DMS53 (cell line): ENCODE data around the gene AMBRA1.
"Not testable (repeated sequence)": the region's sequence is repeated elsewhere in the genome, so short reads cannot be mapped to it uniquely, and the experiment has no call there.

Source experiments
- DNase-seq: peaks from one replicate; lab custom pipeline; 2025; lab: John Stamatoyannopoulos, UW

The AMBRA1 gene

DNA sequence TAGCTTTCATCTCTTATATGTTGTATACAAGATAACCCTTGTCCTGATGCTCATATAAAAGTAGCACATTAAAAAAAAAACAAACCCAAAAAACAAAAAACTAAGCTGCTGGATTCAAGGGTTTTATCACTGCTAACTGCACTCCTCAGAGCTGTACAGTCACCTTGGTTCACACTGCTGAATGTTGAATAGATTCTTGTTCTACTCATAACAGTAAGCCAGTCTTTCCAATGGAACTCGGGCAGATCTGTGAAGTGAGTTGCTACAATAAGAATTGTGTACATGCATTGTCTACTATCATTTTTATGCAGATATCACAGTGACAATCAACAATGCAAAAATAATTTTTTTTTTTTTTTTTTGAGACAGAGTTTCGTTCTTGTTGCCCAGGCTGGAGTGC, 18.5 kb upstream of the AMBRA1 start:
- DNase-seq, result no peak

DNA sequence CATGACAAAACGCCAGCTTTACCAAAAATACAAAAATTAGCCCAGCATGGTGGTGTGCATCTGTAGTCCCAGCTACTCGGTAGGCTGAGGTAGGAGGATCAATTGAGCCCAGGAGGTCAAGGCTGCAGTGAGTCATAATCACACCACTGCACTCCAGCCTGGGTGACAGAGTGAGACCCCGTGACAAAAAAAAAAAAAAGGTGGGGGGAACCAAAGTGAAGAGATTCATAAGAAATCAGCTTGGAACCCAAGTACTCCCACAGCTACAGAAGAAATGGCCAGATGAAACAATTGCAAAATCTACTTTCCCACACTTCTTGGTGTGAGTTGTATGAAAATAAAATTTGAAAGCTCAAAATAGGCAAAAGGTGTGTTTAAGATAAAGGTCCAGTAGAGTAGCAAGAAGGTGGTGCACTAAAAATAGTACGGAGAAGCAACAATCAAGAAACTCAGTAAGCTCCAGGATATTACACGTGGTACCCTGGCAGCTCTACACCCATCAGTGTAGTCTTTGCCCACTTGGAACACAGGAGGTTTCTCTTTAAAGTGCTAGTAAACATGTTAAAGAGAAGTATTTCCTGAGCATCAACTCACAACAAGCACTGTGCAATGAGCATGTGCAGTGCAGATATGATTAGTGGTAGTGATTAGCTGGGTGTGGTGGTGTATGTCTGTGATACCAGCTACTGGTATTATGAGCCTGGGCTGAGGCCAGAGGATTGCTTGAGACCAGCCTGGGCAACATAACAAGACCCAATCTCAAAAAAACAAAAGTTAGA, 17.9 kb upstream of the AMBRA1 start:
- no peak for DNase-seq

DNA sequence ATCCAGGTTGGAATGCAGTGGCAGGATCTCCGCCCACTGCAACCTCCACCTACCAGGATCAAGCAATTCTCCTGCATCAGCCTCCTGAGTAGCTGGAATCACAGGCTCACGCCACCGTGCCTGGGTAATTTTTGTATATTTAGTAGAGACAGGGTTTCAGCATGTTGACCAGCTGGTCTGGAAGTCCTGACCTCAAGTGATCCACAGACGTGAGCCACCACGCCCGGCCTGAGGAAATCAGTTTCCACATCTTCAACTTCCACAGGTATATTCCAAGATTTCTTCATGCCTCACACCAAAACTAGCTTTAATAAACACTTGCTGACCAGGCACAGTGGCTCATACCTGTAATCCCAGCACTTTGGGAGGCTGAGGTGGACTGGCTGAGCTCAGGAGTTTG, 15.6 kb upstream of the AMBRA1 start:
- no peak for DNase-seq

DNA sequence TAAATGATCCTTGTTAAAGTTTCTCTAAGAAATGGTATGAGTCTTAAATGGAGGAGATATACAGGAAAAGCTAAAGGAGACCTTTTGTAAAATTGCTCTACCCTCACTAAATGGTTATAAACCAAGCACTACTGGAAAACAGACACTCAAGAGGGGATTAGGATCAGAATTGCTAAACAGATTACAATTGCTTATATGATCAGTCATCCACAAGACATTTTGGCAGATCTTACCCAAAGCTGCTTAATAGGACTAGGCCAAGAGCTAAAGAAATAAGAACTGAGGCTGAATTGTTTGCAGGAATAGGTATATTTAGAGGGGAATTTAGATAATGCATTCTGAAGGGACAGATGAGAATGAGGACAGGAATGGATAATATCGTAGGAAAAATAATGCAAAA, 13.7 kb upstream of the AMBRA1 start:
- no peak for DNase-seq

DNA sequence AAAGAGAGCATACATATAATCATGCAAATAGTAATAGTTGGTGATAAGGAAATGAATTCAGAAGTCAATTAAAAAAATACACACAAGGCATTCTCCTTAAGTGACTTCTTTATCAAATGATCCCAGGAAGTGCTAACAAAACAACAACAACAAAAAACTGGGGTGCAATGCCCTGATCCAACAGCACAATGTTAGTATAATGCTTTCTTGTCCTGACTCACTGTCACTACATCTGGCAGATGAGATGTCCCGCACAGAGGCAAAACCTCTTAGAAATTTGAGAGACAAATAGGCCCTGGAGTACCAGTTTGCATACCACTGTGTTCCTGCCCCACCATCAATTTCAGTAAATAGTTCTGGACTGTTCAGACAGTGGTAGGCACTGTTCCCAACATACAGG, 11.0 kb upstream of the AMBRA1 start:
- DNase-seq, result no peak

DNA sequence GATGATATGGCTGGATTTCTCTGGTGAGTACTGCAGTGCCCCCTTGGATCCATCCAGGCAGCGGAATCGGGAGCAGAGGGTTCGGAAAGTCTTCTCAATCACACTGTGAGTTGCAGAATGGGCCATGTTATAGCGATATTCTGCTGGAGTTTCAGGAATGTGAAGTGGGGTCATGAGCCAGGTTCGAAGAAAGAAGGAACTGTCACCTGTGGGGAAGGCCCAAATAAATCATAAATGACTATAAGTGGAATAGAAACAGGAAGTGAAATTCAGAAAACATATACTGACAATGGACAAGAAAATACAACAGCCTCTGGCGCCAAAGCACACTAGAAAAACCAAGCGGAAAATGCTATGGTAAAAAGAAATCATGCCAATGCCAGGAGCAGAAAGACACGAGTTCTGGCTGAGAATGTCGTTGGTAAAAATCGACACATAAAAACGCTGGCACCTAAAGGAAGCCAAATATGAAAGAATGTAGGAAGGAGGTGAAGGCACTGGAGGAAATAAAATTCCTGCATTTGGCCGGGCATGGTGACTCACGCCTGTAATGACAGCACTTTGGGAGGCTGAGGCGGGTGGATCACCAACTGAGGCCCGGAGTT, 10.0 kb upstream of the AMBRA1 start:
- DNase-seq, result no peak

DNA sequence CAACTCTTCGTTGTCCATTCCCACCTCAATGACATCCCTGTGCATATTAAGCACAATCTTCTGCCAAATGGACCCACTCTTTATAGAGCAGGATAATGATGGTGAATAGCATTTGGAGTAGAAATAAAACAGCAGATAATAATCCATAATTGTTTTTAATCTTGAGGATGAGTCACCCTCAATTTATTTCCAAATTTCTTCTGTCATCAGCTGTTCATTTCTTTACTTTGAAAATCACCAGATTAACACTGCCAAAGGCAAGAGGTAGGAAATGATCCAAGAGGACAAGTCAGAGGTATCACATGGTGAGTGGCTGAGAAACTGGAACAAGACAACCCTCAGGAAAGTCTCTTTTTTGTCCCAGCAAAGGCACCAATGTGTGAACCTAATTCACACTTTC, 7.3 kb upstream of the AMBRA1 start:
- no peak for DNase-seq

DNA sequence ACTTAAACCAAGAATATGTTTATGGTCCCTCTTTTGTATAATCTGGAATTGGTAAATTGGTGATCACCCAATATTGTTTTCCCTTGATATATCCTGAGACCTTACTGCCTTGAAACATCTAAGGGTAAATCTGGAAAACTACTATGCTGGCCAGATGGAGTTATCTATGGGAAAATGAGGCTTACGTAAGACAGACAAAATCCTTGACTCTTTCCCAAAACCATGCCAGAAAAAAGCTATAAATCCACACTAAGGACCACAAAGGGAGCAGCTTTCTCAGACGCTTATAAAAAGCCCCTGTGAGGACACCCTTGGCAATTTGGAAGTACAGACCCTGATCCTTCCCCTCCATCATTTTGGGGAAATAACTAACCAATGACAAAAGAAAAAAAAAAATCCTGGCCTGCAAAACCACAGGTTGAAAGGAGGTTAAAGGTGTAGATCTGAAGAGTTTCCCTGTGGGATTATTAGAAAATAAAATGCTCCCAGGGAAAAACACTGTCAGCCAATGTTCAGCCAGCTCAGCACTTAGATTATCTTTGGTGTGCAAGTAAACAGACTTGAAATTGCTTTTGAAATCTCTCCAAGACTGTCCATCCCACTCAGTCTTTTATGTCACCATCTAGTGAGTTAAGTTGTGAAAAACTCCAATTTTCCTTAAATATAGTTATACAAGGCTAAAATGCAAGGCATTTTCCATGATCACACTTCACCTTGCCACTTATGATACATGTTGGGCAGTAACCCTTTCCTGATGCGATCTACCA, 6.6 kb upstream of the AMBRA1 start:
- no peak for DNase-seq

DNA sequence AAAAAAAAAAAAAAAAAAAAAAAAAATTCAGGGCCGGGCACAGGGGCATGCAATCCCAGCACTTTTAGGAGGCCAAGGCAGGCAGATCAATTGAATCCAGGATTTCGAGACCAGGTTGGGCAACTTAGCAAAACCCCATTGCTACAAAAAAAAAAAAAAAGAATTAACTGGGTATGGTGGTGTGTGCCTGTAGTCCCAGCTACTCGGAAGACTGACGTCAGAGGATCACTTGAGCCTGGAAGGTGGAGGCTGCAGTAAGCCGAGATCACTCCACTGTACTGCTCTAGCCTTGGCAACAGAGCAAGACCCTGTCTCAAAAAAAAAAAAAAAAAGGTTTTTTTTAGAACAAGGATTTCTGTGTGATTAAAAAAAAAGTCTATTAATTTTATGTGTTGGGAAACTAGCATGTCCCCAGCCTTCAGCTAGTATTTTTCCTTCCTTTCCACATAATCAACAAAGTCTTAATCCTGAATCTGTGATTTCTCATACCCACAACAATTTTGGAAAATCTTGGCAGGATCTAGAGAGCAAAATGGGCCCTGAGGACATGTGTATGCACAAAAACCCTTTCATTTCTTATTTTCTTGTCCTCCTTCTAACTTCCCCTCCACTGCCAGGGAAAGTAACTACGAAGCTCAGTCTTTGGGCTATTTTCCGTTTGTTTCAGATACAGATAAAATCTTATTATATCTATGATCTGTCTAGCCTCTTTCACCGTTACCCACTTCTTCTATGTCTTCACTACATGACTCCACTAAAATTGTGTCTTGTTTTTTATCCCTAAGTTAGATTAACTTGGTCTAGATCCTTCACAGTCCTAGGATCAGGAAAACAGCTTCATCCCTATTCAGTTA, 5.7 kb upstream of the AMBRA1 start:
- no peak for DNase-seq

DNA sequence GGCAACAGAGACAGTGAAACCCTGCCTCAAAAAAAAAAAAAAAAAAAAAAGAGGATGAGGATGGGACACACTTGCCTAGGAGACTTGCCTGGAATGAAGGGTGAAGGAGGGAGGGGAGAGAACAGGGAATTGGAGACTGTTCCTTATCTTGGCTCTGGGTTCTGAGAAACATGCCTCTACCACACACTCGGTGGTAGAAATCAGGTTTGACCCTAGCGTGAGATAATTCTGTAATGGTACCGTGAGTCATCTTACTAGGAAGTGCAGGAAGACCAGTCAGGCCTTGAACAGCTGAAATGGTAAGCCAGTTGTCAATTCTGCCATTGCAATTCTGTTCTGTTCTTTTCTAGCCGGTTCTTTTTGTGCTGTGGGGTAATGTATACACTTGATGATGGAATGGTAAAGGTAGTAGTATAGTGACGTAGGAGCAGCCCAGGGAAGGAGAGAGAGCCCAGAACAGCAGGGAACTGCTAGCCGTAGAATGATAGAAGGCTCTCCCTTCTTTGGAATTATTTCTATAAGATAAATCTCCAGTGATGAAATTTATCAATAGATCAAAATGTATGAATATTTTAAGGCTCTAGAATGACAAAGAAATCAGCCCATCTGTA, 3.9 kb upstream of the AMBRA1 start:
- DNase-seq, result no peak

DNA sequence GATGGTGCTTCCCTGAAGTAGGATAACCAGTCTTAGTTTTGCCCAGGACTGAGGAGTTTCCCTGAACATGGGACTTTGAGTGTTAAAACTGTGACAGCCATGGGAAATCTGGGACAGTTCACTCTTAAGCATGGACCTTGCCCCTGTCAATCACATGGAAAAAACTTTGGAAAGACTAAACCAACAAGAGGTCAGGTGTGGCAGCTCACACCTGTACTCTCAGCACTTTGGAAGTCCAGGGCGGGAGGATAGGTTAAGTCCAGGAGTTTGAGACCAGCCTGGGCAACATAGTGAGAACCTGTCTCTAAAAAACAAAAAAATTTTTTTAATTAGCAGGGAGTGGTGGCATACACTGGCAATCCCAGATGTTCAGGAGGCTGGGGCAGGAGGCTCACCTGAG, 3.3 kb upstream of the AMBRA1 start:
- no peak for DNase-seq

DNA sequence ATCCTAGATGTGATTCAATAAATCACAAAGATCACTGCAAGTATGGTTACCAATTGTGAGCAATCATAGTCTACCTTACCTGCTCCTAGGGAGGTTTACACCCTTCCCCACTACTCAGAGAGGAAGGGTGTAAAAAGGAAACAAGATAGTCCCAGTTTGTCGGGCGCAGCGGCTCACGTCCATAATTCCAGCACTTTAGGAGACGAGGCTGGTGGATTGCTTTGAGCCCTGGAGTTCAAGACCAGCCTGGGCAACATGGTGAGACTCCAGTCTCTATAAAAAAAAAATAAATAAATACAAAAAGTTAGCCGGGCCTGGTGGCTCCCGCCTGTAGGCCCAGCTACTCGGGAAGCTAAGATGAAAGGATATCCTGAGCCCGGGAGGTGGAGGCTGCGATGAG, 962 bp upstream of the AMBRA1 start:
- DNase-seq, result no peak

DNA sequence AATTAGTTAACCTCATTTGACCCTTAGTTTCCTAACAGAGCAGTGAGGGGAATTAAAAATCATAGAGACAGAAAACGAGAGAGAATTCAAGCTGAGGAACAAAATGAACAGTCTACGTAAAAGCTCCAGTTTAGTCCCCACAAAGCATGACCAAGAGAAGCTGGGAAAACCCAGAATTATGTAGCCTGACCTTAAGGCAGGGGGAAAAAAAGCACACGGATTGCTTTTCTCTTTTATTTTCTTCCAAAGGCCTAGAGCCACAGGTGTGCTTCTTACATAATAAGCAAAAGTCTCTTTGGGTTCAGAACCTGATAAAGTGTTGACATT, 514 bp upstream of the AMBRA1 start:
- DNase-seq, result no peak

DNA sequence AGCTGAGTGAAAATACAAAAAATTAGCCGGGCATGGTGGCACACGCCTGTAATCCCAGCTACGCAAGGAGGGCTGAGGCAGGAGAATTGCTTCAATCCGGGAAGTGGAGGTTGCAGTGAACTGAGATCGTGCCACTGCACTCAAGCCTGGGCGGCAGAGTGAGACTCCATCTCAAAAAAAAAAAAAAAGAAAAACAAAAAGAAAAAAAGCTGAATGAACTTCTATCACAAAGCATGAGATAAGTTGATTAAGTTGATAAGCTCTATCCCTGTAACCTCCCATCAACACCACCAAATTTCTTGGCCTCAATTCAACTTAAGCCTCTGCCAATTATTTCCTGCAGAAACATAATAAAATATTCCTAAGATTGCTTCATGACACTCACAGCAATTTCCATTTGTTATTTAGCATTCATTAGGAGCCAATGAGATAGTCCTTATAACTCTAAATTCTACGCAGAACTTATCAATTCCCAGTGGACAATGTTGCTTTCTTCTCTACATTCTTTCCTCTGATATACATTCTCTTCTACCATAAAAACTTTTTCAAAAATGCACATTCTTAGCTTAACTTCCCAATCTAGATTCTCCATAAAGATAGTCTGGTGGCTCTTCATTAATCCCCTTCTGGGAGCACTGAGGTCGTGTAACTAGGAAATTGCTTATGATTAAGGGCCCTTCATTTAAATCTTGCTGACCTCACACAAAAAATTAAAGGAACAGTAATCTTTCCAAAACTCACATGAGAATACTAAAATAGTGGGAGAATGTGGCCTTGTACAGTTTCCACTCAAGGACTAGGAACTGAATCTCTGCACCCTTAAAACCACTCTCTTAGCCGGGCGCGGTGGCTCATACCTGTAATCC, 2.9 kb downstream of the AMBRA1 start:
- no peak for DNase-seq

DNA sequence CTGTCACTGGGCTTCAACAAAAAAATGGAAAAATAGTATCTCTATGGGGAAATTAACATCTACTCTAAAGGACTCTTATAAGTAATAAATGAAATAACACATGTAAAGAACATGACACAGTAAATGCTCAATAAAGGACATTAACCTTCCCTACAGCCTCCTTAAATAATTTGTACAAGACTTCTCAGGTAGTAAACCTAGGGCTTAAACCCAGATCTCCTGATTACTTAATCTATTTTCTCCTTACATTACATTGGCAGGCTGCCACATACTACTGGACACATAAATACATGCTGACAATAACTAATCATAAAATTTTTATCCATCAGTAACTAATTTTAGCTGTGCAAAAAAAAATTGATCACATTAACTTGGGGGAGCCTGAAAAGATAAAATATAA, 4.9 kb downstream of the AMBRA1 start:
- DNase-seq, result no peak

DNA sequence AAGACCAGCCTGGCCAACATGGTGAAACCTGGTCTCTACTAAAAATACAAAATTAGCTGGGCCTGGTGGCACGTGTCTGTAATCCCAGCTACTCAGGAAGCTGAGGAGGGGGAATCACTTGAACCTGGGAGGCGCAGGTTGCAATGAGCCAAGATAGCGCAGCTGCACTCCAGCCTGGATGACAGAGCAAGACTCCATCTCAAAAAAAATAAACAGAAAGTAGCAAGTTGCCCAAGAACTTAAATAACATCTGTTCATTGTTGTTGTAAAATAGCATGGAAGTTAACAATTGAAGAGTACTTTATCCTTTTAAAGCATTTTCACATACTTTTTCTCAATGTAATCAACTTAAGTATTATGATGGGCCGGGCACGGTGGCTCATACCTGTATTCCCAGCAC, 5.7 kb downstream of the AMBRA1 start:
- no peak for DNase-seq

DNA sequence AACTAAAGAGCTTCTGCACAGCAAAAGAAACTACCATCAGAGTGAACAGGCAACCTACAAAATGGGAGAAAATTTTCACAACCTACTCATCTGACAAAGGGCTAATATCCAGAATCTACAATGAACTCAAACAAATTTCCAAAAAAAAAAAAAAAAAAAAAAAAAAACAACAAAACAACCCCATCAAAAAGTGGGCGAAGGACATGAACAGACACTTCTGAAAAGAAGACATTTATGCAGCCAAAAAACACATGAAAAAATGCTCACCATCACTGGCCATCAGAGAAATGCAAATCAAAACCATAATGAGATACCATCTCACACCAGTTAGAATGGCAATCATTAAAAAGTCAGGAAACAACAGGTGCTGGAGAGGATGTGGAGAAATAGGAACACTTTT, 10.3 kb downstream of the AMBRA1 start:
- DNase-seq, result not testable (repeated sequence)

DNA sequence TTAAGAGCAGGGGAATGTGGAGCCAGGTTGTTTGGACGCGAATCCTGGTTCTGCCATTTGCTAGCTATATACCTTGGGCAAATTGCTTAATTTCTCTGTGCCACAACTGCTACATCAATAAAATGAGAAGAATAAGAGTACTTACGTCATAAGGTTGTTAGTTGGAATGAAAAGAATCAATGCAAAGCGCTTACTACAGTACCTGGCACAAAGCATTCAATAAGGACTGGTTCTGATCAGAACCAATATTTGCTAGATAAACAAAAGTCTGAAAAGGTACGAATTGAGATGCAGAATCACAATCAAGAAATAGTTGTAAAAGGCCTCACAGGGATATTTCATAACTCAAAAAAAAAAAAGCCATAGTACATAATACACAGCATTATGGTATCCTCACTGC, 11.2 kb downstream of the AMBRA1 start:
- DNase-seq, result no peak

DNA sequence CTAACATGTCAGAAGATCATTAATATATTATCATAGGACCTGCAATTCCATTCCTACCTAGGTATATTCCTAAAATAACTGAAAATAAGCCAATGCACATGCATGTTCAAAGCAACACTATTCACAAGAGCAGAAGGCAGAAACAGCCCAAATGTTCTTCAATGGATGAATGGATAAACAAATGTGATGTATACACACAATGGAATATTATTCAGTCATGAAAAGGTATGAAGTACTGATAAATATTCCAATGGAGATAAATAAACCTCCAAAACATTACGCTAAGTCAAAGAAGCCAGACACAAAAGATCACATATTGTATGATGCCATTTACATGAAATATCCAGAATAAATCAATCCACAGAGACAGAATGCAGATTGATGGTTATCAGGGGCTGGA, 16.8 kb downstream of the AMBRA1 start:
- DNase-seq, result no peak

DNA sequence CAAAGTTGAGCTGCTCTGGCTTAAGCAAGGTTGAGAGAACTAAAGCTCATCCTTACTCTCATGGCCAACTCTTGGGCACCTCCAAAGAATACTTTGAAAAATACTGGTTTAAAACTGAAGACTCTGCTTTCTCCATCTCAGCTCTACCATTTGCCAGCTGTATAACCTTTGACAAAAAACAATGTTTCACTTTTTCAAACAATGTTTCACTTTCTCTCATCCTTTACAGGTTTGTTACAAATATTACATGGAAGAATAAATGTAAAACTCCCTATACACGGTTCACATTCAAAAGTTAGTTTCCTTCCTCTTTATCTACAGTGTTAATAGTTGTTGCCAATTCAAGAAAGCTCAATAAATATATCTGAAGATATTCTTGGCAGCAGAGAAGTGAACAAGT, 19.2 kb downstream of the AMBRA1 start:
- no peak for DNase-seq

DNA sequence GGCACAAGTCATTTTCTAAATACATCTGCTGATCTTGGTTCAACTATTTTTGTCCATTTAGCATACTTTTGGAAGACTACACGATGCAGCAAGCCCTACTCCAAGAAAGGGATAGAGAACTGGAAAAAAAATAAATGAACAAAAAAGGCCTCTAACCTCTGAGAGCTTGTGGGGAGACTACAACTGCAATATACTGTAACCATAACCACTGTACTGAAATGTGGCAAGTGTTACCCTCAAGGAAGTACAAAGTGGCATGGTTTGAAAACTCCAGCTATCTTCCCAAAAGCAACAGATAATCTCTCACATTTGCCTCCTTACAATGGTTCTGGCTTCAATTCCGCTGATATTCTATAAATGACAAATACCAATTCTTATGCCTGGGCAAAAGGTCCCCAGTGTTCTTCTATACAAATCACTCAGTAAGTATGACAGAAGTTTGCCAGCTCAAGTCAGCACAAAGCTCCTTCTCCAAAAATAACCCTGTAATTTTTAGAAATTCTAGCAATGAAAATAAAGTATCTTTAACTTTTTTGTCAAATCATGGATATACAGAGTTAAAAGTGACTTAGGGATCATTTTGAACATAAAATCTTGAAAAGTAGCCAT, 22.9 kb downstream of the AMBRA1 start:
- DNase-seq, result no peak
